ENCODE measurements around the gene SHISA8. TPM values are rescaled to one million over a fixed set of nuclear protein-coding genes. Genes with fewer than 3 reads are reported as not detected.

SHISA8 gene
- total RNA-seq, 2 experiments from 2014 or later: 0.74 TPM; not detected in 1

- Histone ChIP-seq H3K9me2 (ENCODE audit: insufficient read depth, low read length) (no peaks in the 10 kb centered on the region), H3K27ac (ENCODE audit: low read depth, low read length, poor library complexity, severe bottlenecking) (peak within 1 kb of the TSS; percentile 75), H2AFZ (ENCODE audit: low read length) (peak within 1 kb of the TSS; percentile 53; the same call in 1 of the 2 replicates), H3K36me3 (ENCODE audit: insufficient read depth, low read length) (peaks cover 44% of the 10 kb centered on the region), H3K4me3 (ENCODE audit: low read depth, low read length, poor library complexity, severe bottlenecking) (peak within 1 kb of the TSS; percentile 94), H3K4me2 (ENCODE audit: low read length) (peak within 1 kb of the TSS; percentile 88), H3K79me2 (ENCODE audit: insufficient read depth, low read depth, low read length) (peaks cover 66% of the 10 kb centered on the region), H4K20me1 (ENCODE audit: insufficient read depth, low read length) (no peaks in the 10 kb centered on the region), H3K9me3 (ENCODE audit: low read length) (no peaks in the 10 kb centered on the region), H3K4me1 (ENCODE audit: insufficient read depth, low read length, poor library complexity, severe bottlenecking) (peaks cover 74% of the 10 kb centered on the region)
- BruUV-seq (replicated peaks): TSS peak; percentile 73
- no peak for TF ChIP-seq CTCF (conservative IDR thresholded peaks at IDR 0.05; ENCODE audit: low read length)
- no peak for TF ChIP-seq EZH2phosphoT487 (IDR thresholded peaks at IDR 0.05; ENCODE audit: borderline replicate concordance, low read depth, low read length)
- peak; percentile 95 for DNase-seq (ENCODE audit: low spot score)
- CTCF ChIA-PET (ENCODE audit: unreplicated experiment): interaction anchor here (0.7 to 1.6 kb wide), 4 partner anchors 11 to 250 kb away, joined by 3 to 5 read pairs (median 4); no protein-coding TSS in a partner anchor
- POLR2A ChIA-PET: interaction anchor here (0.5 to 1.9 kb wide), 16 partner anchors 10 to 1170 kb away, joined by 3 to 14 read pairs (median 4); partner anchors contain the start of genes CCDC134, SREBF2, TNFRSF13C and XRCC6
- intact Hi-C loops (cut with micrococcal nuclease; ENCODE audit: unreplicated experiment): loop anchor here (2.0 to 5.0 kb wide), 3 partner anchors 114 to 495 kb away; partner anchors contain the start of genes SNU13 and SREBF2
These were observed 32.0 kb upstream of the SHISA8 start, which contains the start of gene CENPM for GRCh38 chr22:41946629-41947423. CENPM (minus strand) TSS chr22:41947152; CDS start chr22:41947076, 76 bp downstream.

GRCh38 chr22:41943661-41944209 lies 28.9 kb upstream of the SHISA8 start:
- TF ChIP-seq CTCF (conservative IDR thresholded peaks at IDR 0.05; ENCODE audit: low read length): no peak
- no peak for TF ChIP-seq EZH2phosphoT487 (IDR thresholded peaks at IDR 0.05; ENCODE audit: borderline replicate concordance, low read depth, low read length)
- peak overlapping the region; percentile 88 for H3K4me2 ChIP-seq (ENCODE audit: low read length)
- no peak for DNase-seq (ENCODE audit: low spot score)
- peak overlapping the region; percentile 2 for H3K4me3 ChIP-seq (ENCODE audit: low read depth, low read length, poor library complexity, severe bottlenecking)
- intact Hi-C loops (cut with micrococcal nuclease; ENCODE audit: unreplicated experiment): no loop called here
- no peak overlapping the region for H2AFZ ChIP-seq (ENCODE audit: low read length)
- ChIA-PET POLR2A (interaction anchor here (0.6 to 0.9 kb wide), 2 partner anchors 198 to 304 kb away, joined by 3 read pairs; no protein-coding TSS in a partner anchor), CTCF (ENCODE audit: unreplicated experiment) (no interaction called here)
- no TSS peak for BruUV-seq (replicated peaks)
- H3K79me2 ChIP-seq (ENCODE audit: insufficient read depth, low read depth, low read length): peaks cover 69% of the 10 kb centered on the region
- no peaks in the 10 kb centered on the region for H3K9me3 ChIP-seq (ENCODE audit: low read length)
- no peaks in the 10 kb centered on the region for H3K9me2 ChIP-seq (ENCODE audit: insufficient read depth, low read length)
- H4K20me1 ChIP-seq (ENCODE audit: insufficient read depth, low read length): peaks cover 4% of the 10 kb centered on the region; the same call in 1 of the 2 replicates
- peaks cover 74% of the 10 kb centered on the region for H3K4me1 ChIP-seq (ENCODE audit: insufficient read depth, low read length, poor library complexity, severe bottlenecking)
- peak overlapping the region; percentile 24 for H3K27ac ChIP-seq (ENCODE audit: low read depth, low read length, poor library complexity, severe bottlenecking)
- peaks cover 73% of the 10 kb centered on the region for H3K36me3 ChIP-seq (ENCODE audit: insufficient read depth, low read length)
